Testis (tissue), 2 donors: Measurements from ENCODE around the gene PLLP.
"Not testable (repeated sequence)": the region's sequence is repeated elsewhere in the genome, so short reads cannot be mapped to it uniquely, and the experiment has no call there.

Experiments
- CTCF ChIP-seq, 3 experiments: fragments of 450-650 bp in 2 of 3; fragments of 200-600 bp in 1 of 3; sonication (generic) in 1 of 3; IDR thresholded peaks; one replicate each; pipeline ENCODE4 v1.5.1; 2016 to 2019; ENCODE audit warnings: antibody characterized with exemption in 3 of 3, mild to moderate bottlenecking in 2 of 3, moderate library complexity in 1 of 3
- POLR2A ChIP-seq: fragments of 450-650 bp; IDR thresholded peaks from one replicate; pipeline ENCODE4 v1.6.1; 2017; ENCODE audit warnings: antibody characterized with exemption, mild to moderate bottlenecking, moderate library complexity

DNA sequence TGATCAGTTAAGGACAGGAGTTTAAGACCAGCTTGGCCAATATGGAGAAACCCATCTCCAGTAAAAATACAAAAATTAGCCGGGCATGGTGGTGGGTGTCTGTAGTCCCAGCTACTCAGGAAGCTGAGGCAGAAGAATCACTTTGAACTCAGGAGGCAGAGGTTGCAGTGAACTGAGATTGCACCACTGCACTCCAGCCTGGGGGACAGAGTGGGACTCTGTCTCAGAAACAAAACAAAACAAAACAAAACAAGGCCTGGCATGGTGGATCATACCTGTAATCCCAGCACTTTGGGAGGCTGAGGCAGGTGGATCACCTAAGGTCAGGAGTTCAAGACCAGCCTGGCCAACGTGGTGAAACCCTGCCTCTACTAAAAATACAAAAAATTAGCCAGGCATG, 17.1 kb downstream of the PLLP start:
- not testable (repeated sequence) for TF ChIP-seq CTCF (IDR thresholded peaks at IDR 0.05); POLR2A
